Right ventricle myocardium inferior (tissue), 1 donor: ENCODE results near the gene DHRS7B. TPM values are rescaled to one million over a fixed set of nuclear protein-coding genes. Genes with fewer than 3 reads are reported as not detected.
A peak's percentile ranks its signal among the peaks of the same experiment; 100 is the strongest.
"Not testable (repeated sequence)": the region's sequence is repeated elsewhere in the genome, so short reads cannot be mapped to it uniquely, and the experiment has no call there.

Source experiments
- ATAC-seq: fragments of 200-7000 bp; cut with Tn5 transposase; one replicate; pipeline ENCODE4 v1.9.1; 2020; ENCODE audit warnings: mild to moderate bottlenecking, moderate library complexity
- DNase-seq: peaks from one replicate; pipeline ENCODE4 v3.0.0; 2021; ENCODE audit errors: missing footprints
- intact Hi-C: fragments of 100-400 bp; cut with DNase I; formaldehyde crosslinking; loops from one replicate; pipeline ENCODE4 v1.11.0; 2022
- total RNA-seq: library from RNA; stranded (reverse); fragmentation: NEBNext Ultra II Directional; extraction: Animal tissue kit (Norgen Biotek cat#: 25700); gene quantifications from one replicate; pipeline ENCODE4 v1.2.1, GENCODE V29; 2021
- donor health status: DM: no; HTN: yes; CAD: no; lungs with severe emphysema.

DHRS7B gene
- total RNA-seq, 1 donor from 2014 or later = 28.4 TPM

DNA sequence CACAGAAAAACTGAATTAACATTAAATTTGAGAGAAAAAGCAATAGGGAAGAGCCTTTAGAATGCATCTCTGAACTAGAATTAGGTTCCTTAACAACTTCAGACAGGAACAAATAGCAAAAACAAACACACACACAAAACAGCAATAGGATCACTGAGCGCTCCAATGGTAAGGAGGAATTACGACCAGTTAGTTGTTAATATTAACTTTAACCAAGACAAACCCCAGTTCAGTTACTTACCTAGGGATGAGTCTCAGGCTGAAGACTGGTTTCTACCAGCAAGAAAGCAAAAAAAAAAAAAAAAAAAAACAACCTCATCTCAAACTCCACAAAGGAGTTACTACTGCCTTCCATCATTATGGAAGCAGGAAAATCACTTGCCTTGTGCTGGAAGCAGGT, 14.6 kb downstream of the DHRS7B start:
- intact Hi-C loops = no loop called here
- DNase-seq = no peak
- no peak for ATAC-seq

DNA sequence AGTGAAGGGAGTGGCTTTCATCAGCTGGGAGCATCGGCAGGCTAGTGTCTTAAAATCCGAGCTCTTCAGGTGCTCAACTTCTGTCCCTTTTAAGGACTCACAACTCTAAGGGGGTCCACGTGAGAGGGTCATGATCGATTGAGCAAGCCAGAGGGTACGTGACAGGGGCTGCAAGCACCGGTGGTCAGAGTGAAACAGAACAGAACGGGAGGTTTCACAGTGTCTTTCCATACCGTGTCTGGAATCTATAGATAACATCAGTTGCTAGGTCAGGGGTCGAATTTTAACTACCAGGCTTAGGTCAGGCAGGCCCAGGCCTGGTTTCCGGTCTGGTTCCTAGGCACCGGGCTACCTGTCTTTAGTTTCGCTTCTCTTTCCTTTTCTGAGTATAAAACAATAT, 15.3 kb downstream of the DHRS7B start:
- DNase-seq, ATAC-seq, intact Hi-C loops: not testable (repeated sequence)

DNA sequence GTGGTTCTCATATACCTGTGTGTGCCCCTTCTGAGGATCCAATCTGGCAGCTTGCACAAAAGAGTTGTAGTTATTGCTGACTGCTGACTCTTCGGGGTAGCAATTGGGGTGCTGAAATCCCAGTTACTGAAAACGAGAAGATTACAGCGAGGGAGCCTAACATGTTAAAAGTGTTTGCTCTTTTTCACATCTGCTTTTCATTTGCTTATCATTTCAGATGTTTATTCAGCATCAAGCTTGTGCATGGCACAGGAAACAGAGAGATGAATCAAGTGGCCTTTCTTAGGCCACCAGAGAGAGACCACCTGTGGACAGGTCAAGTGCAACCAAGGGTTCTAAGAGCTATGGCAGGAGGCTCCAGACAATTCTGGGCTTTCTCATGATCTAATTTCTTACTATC, 16.9 kb downstream of the DHRS7B start:
- intact Hi-C loops = no loop called here
- DNase-seq (no peak), ATAC-seq (no peak)

DNA sequence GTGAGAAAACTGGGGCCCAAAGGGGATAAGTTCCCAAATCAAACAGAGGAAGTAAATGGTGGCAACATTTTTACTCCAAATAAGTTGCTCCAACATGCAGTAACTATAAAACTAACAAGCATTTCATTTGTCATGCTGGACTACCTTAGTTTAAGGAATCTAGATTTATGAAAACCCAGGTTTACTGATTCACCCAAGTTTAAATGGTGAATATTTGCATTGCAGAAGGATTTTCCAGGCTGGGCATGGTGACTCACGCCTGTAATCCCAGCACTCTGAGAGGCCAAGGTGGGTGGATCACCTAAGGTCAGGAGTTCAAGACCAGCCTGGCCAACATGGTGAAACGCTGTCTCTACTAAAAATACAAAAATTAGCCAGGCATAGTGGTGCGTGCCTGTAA, 17.5 kb downstream of the DHRS7B start:
- intact Hi-C loops, DNase-seq, ATAC-seq: not testable (repeated sequence)

DNA sequence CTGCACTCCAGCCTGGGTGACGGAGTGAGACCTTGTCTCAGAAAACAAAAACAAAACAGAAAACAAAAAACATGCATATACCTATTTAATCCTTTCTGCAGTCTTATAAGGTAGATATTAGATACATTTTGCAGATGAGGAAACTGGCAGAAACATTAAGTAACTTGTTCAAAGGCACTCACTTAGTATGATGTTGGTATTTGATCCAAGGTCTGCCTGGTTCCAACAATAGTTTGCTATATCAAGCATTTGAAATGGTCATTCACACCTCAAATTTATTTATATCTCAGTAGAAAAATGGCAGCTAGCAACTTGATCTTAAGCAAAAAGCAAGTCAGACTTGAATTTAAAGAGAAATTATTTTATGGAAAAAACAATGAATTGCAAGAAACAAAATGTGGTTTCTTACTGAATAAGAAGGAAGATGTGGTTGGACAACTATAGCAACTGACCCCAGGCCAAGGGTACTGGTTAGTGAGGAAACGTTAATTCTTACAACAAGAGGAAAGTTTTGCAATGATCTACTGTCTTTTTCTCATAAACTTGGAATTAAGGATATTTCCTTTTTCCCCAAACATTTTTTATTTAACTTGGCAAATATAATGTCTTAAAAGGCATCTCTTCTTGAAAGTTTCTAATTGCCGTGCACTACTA, 19.7 kb downstream of the DHRS7B start:
- ATAC-seq (no peak), DNase-seq (no peak)
- intact Hi-C loops = no loop called here

DNA sequence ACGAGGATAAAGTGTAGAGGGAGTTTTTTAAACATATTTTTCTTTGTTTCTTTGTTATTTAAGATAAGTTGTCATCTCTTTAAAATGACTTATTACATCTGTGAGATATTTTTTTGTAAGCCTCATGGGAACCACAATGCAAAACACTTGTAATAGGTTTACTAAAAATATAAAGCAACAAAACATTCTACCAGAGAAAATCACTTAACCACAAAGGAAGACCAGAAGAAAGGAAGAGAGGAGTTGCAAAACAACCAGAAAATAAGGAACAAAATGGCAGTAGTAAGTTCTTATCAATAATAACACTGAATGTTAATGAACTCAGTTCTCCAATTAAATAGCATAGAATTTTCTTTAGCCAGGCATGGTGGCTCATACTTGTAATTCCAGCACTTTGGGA, 22.9 kb downstream of the DHRS7B start:
- no peak for ATAC-seq
- intact Hi-C loops = no loop called here
- DNase-seq = no peak

DNA sequence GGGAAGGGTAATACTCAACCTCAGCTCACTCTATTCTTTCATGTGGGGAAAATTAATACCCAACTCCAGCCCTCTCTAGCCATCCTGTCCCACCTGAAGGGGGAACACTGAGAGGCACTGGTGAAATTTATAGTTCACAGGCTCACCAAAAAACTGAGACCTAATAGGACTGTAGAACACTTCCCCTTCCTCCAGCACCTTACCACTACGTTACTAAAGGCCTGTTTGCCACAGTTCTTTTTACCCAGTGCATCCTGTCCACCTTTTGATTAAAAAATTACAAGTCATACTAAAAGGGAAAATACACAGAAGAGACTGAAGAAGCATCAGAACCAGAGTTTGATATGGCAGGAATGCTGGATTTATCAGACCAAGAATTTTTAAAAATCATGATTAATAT, 26.0 kb downstream of the DHRS7B start:
- no peak for DNase-seq
- no peak for ATAC-seq
- intact Hi-C loops = no loop called here

DNA sequence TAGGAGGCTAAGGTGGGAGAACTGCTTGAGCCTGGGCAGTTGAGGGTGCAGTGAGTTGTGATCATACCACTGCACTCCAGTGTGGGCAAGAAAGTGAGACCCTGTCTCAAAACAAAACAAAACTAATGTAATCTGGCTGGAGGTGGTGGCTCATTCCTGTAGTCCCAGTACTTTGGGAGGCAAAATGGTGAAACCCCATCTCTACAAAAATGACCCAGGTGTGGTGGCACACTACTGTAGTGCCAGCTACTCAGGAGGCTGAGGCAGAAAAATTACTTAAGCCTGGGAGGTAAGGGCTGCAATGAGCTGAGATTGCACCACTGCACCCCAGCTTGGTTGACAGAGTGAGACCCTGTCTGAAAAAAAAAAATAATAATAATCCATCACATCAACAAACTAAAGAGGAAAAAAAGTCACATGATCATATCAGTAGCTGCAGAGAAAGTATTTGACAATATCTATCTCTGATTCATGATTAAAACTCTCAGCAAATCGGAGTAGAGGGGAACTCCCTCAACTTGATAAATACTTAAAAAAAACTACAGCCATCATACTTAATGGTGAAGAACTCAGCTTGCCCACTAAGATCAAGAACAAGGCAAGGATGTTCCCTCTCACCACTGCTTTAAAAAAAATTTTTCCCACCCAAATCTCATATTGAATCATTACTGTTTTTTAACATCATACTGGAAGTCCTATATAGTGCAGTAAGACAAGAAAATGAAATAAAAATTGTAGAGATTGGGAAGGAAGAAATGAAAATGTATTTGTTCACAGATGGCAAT, 31.0 kb downstream of the DHRS7B start:
- intact Hi-C loops = no loop called here
- no peak for DNase-seq
- no peak for ATAC-seq

DNA sequence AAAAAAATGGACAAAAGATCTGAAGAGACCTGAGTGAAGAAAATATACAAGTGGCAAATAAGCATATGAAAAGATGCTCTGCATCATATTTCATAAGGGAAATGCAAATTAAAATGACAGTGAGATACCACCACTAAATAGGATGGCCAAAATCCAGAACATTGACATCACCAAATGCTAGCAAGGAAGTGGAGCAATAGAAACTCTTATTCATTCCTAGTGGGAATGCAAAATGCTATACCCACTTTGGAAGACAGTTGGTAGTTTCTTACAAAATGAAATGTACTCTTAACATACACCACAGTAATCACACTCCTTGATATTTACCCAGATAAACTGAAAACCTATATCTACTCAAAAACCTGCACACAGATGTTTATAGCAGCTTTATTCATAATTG, 33.6 kb downstream of the DHRS7B start:
- intact Hi-C loops = no loop called here
- DNase-seq (no peak), ATAC-seq (no peak)

DNA sequence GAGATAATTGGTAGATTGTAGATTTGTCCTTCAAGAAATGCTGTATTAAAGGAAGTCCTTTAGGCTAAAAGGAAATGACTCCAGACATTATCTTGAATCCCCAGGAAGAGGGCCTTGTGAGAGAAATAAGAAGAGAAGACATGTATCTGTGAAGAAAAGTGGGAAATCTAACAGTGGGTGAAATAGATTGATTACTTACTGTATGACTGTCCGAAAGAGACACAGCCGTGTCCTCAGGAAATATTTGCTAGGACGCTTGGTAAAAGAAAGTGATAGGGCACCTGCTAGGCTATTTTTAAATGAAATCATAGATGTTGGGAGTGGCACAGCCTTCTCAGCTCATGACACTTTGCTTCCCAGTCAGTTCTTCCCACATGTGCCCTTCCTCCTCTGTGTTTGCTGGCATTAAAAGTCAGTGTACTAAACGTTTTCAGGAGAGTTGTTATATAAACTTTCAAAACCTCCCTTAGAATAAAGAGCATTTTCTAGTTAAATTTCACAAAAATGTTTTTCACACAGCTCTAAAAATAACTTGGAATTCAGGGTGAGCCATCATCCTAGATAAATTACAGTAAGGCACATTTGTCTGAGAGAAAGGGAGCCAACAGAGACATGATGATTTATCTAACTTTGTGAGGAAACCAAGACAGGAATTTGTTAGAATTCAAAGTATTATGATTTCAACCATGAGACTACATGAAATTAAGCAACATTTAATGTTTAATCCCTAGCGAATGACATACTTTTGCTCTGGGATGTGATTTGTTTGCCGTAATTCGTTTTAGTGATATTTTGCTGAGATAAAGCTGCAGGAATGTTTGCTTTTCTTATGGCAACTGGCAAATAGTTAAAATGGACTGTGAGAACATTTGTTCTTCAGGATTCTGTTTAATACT, 35.0 kb downstream of the DHRS7B start:
- intact Hi-C loops = no loop called here
- peak; percentile 28 for ATAC-seq

DNA sequence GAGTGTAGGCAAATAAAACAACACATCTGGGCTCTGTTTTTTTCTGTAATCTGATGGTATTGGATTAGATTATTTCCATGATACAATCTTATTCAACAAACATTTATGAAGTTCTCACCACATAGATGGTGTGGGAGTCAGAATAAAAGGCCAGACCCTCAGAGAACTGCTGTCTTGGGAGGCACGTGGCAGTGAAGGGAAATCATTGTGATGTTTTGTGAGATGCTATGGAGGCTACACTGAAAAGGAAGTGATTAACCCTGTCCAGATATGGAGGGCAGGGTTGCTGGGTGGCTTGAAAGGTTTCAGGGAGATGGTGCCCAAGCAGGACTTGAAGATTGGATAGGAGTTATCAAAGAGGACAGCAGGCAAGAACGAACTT, 35.6 kb downstream of the DHRS7B start:
- intact Hi-C loops = no loop called here
- ATAC-seq (no peak), DNase-seq (no peak)

More for the DNA sequence above, 35.0 kb downstream of the DHRS7B start:
- no peak for DNase-seq

DNA sequence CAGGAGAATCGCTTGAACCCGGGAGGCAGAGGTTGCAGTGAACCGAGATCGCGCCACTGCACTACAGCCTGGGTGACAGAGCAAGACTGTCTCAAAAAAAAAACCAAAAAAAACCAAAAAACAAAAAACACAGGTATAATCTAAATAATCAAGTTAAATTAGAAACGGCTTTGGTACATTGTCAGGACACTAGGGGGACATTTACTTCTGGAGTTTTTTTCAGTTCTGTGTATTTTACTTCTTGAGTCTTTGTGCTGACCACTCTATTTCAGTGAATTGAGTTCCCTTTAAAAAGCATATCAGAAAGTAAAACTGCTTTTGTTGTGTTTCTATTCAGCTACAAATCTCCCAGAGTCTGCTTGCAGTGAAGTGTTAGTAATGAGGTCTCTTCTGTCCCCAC, 36.3 kb downstream of the DHRS7B start:
- no peak for ATAC-seq
- intact Hi-C loops = no loop called here

DNA sequence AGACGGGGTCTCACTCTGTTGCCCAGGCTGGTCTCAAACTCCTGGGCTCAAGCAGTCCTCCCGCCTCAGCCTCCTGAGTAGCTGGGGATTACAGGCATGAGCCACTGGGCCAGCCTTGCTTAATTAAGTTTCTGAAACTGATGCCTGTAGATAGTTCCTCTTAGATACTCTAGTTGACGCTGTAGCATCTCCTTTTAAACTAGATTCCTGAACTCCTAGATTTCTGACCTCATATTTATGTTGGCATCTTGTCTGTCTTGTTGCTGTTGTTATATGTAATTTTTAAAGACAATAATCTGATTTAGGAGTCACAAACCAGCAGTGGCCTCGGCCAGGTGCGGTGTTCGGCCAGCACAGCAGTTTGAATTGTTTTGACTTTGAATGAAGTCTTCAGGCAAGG, 37.5 kb downstream of the DHRS7B start:
- ATAC-seq (no peak), DNase-seq (no peak)
- intact Hi-C loops = no loop called here

More for the DNA sequence above, 36.3 kb downstream of the DHRS7B start:
- no peak for DNase-seq

DNA sequence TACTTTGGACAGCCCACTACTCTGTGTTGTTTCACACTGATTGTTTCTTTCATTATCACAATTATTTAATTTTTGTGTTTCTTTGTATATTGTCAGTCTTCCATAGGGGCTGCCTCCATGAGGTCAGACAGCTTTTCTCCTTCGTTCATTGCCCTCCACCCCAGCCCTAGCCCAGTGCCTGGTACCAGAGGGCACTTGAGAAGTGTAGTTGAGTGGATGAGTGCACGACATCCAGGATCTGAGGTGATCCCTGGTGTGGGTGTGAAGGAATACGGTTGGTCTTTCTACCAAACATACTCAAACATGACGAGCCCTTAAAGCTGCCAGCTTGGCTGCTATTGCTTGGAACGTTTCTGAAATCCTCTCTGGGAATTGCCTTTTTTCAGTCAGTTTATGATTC, 37.9 kb downstream of the DHRS7B start:
- no peak for DNase-seq
- intact Hi-C loops = loop anchor here (5.0 kb wide), 1 partner anchor 37 kb away; the partner anchor contains the start of gene DHRS7B
- ATAC-seq = no peak

DNA sequence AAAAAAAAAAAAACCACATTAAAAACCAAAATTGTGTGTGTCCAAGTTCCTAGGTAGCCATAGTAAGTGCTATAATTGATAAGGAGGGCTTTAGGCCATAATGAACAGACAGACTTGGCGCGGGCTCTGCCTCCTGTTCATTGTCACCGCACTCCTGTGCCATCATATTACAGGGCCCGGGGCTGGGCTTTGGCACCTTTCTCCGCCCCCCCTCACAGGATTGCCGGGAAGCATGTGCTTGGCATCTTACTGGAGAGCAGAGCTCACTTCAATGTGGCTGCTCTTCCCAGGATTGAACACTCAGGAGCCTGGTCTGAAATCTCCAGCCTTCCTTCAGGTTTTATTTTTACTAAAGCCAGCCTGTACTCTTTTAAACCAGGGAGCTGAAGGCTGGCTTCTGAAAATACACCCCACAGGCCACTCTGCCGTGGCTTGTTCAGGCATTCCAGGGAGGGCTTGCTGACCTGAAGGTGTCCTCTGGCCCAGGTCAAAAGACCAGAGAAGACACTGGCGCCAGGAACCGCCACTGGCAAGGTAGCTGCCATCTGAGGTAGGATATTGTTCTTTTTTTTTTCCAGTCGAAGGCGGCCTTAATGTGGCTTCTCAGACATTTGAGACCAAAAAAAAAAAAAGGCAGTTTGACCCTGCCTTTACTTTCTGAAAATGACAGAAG, 39.3 kb downstream of the DHRS7B start:
- ATAC-seq (peak; percentile 86), DNase-seq (peak; percentile 78)
- intact Hi-C loops = loop anchor here (2.0 to 5.0 kb wide), 2 partner anchors 39 to 49 kb away; partner anchors contain the start of genes DHRS7B and TMEM11

DNA sequence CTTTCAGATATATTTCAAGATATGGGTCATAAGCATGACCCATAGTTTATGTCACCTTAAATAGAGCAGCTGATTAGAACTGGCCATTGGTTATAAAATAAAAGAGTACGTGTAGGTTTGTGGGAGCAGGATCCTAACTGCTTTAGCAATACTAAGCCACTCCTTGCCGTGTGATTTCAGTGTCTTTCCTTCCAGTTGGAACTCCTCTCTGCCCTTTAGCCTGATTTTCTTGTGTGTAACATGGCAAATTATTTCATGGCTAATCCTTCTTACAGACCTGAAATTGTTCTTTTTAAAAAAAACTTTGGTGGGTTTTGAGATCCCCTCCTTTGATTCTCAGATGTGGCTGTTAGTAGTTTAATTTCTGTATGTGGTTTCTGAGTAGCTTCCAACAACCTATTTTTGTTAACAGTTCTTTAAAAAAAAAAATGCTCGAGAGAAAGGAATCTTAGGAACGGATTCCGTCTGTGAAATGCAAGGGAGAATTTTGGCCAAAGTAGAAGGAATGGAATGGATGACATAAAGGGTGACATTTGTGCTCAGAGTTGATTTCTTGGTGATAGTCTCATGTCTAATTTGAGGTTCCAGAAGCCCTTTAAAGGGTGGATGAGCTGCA, 39.9 kb downstream of the DHRS7B start:
- DNase-seq = no peak
- ATAC-seq = peak; percentile 42
- intact Hi-C loops = loop anchor here (2.0 to 5.0 kb wide), 2 partner anchors 39 to 48 kb away; partner anchors contain the start of genes DHRS7B and TMEM11

DNA sequence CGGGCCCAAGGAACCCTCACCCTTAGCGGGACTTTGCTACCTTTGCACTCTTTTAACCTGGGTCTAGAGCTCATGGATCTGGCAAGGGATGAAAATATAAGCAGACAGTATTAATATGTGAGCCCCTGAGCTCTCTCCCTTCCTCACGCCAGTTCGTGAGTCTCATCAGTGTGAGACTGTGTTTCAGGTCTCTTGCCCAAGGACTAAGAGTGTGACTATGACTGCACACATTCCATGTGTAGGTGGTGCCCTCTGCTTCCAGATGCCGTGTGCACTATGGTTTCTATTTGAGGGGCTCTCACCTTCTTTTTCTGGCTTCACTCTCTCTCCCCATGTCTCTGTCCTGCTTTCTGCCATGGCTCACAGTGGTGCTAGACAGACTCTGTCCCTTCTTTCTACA, 40.5 kb downstream of the DHRS7B start:
- ATAC-seq (peak; percentile 56), DNase-seq (no peak)
- intact Hi-C loops = loop anchor here (2.0 to 5.0 kb wide), 2 partner anchors 40 to 47 kb away; partner anchors contain the start of genes DHRS7B and TMEM11

DNA sequence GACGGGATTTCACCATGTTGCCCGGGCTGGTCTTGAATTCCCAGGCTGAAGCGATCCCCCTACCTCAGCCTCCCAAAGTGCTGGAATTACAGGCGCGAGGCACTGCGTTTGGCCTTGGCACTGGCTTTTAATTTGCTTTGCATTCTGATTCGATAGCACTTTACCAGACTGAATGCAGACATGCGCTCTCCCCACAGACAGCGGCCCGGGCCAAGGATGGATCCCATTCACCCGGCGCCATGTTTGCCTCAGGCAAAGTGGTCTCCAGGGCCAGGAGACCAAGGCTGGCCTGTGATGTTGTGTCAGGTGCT, 41.7 kb downstream of the DHRS7B start:
- ATAC-seq = no peak
- DNase-seq = no peak
- intact Hi-C loops = loop anchor here (5.0 kb wide), 1 partner anchor 41 kb away; the partner anchor contains the start of gene DHRS7B
